HepG2 (cell line): ENCODE measurements around the gene SUSD2. TPM values are rescaled to one million over a fixed set of nuclear protein-coding genes. Genes with fewer than 3 reads are reported as not detected.

Source experiments
- ELF3 ChIP-seq: IDR thresholded peaks from 2 replicates; pipeline ENCODE4 v1.6.1; 2016; ENCODE audit warnings: missing genetic modification reagents, missing compliant biosample characterization
- FOXJ3 ChIP-seq: sonication (generic); formaldehyde crosslinking; IDR thresholded peaks from 2 replicates; pipeline ENCODE4 v1.4.0; 2020; ENCODE audit warnings: missing genetic modification reagents, mild to moderate bottlenecking, borderline replicate concordance
- MIER2 ChIP-seq: IDR thresholded peaks from 2 replicates; pipeline ENCODE4 v1.6.1; 2016; ENCODE audit warnings: missing biosample characterization, missing genetic modification reagents
- MXD1 ChIP-seq: sonication (generic); formaldehyde crosslinking; IDR thresholded peaks from 2 replicates; pipeline ENCODE4 v1.4.0; 2020; ENCODE audit warnings: mild to moderate bottlenecking, missing genetic modification reagents
- PCBP2 ChIP-seq: fragments of 200-400 bp; formaldehyde crosslinking; optimal IDR thresholded peaks from 2 replicates; pipeline ENCODE3; 2018; ENCODE audit warnings: low read length, low read depth; ENCODE audit not compliant: poor library complexity, severe bottlenecking
- POGK ChIP-seq: sonication (generic); formaldehyde crosslinking; conservative IDR thresholded peaks from 2 replicates; pipeline ENCODE4 v1.8.0; 2022; ENCODE audit warnings: mild to moderate bottlenecking, moderate library complexity, missing genetic modification reagents
- POLR2G ChIP-seq: fragments of 200-400 bp; formaldehyde crosslinking; IDR thresholded peaks from 2 replicates; pipeline ENCODE4 v1.6.1; 2018; ENCODE audit warnings: mild to moderate bottlenecking, low read depth, low read length, moderate library complexity
- RBFOX2 ChIP-seq: fragments of 200-400 bp; formaldehyde crosslinking; IDR thresholded peaks from 2 replicates; pipeline ENCODE4 v1.6.1; 2017; ENCODE audit warnings: low read depth, mild to moderate bottlenecking, low read length
- SIN3B ChIP-seq: fragments of 150-350 bp; IDR thresholded peaks from 2 replicates; pipeline ENCODE4 v1.6.1; 2014; ENCODE audit warnings: low read length
- ZBTB8A ChIP-seq: sonication (generic); formaldehyde crosslinking; IDR thresholded peaks from 2 replicates; pipeline ENCODE4 v1.4.0; 2020; ENCODE audit warnings: mild to moderate bottlenecking, low read depth, missing genetic modification reagents, borderline replicate concordance
- ZNF460 ChIP-seq: sonication (generic); formaldehyde crosslinking; IDR thresholded peaks from 2 replicates; pipeline ENCODE4 v1.5.1; 2020; ENCODE audit warnings: missing genetic modification reagents, mild to moderate bottlenecking, borderline replicate concordance
- ZNF512 ChIP-seq: sonication (generic); formaldehyde crosslinking; IDR thresholded peaks from 2 replicates; pipeline ENCODE4 v1.4.0; 2020; ENCODE audit warnings: mild to moderate bottlenecking, missing genetic modification reagents
- ZNF557 ChIP-seq: sonication (generic); formaldehyde crosslinking; IDR thresholded peaks from 2 replicates; pipeline ENCODE4 v1.4.0; 2020; ENCODE audit warnings: missing genetic modification reagents
- ZNF605 ChIP-seq: sonication (generic); formaldehyde crosslinking; IDR thresholded peaks from 2 replicates; pipeline ENCODE4 v1.8.0; 2022; ENCODE audit warnings: mild to moderate bottlenecking, missing genetic modification reagents
- ZNF747 ChIP-seq: sonication (generic); formaldehyde crosslinking; IDR thresholded peaks from 2 replicates; pipeline ENCODE4 v1.8.1; 2023; ENCODE audit warnings: missing genetic modification reagents, mild to moderate bottlenecking, borderline replicate concordance
- ZNF768 ChIP-seq: sonication (generic); formaldehyde crosslinking; IDR thresholded peaks from 2 replicates; pipeline ENCODE4 v1.4.0; 2020; ENCODE audit warnings: missing genetic modification reagents
- ZSCAN5A ChIP-seq: sonication (generic); formaldehyde crosslinking; IDR thresholded peaks from 2 replicates; pipeline ENCODE4 v1.8.0; 2022; ENCODE audit warnings: mild to moderate bottlenecking, missing genetic modification reagents, borderline replicate concordance
- polyA plus RNA-seq, 8 experiments: library from polyadenylated mRNA; depleted of rRNA in 3 of 8; stranded (reverse) in 7 of 8; unstranded in 1 of 8; fragments of >200 nt; fragmentation: Illumina TruSeq in 4 of 8; extraction: Trizol in 4 of 8; gene quantifications; 2 replicates each; pipeline versions ENCODE4 v1.2.1 to v1.2.3, GENCODE V29; 2011 to 2016; ENCODE audit warnings: low read depth in 4 of 8, missing spikeins in 1 of 8, mixed read lengths in 1 of 8; ENCODE audit not compliant: insufficient read depth in 1 of 8
- total RNA-seq, 5 experiments: library from RNA; depleted of rRNA; stranded (reverse); fragments of >200 nt; fragmentation: Illumina TruSeq; extraction: Trizol; gene quantifications; 2 replicates each; pipeline ENCODE4 v1.2.3, GENCODE V29; 2016; ENCODE audit warnings: low read depth in 1 of 5

SUSD2 gene
- total and polyA plus RNA-seq, 2 of the 13 experiments (the other 11 are each of a cell fraction or from before 2014, with no cell fraction given): 2.1 to 11.0 TPM

GRCh38 chr22:24145446-24146193, 35.7 kb upstream of the SUSD2 start (continued):
- TF ChIP-seq FOXJ3: no peak
- no peak for TF ChIP-seq ZNF512 (CRISPR knock-in tag)
- 0 out of 2 replicates have a peak, but pooled peaks have one; percentile 23 for TF ChIP-seq ZNF747 (CRISPR knock-in tag)
- TF ChIP-seq RBFOX2: no peak
- no peak for TF ChIP-seq ZNF768
- TF ChIP-seq ZNF605: no peak
- no peak for TF ChIP-seq ZBTB8A (CRISPR knock-in tag)
- TF ChIP-seq PCBP2: no peak
- no peak for TF ChIP-seq SIN3B
- no peak for TF ChIP-seq ELF3 (CRISPR knock-in tag)
- no peak for TF ChIP-seq ZNF460 (CRISPR knock-in tag)
- no peak for TF ChIP-seq POLR2G
- no peak for TF ChIP-seq POGK (CRISPR knock-in tag)
- no peak for TF ChIP-seq ZSCAN5A (CRISPR knock-in tag)
- TF ChIP-seq MIER2 (CRISPR knock-in tag): no peak
- TF ChIP-seq ZNF557 (CRISPR knock-in tag): no peak
- no peak for TF ChIP-seq MXD1 (CRISPR knock-in tag)
